Measurements from ENCODE around the gene C22orf39.

C22orf39 gene

DNA sequence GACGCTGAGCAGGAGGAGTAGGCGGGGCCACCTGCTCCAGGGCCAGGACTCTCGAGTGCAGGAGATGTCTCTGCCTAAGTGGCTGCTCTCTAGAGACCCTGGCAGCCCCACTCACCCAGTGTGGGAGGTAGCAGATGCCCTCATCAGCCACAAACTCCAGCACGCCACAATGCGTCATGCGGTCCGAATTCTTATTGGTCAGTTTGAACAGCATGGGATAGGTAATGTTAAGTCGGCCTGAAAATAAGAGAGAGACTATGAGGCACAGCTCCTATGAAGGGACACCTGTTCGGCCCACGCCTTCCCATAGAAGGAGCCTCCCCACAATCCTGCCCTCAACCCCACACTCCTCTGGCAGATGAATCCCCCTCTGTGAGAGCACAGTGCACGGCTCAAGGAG, 24.1 kb upstream of the C22orf39 start:
- TF ChIP-seq EZH2phosphoT487 (conservative IDR thresholded peaks at IDR 0.05; ENCODE audit: low read length), result no peak
- TF ChIP-seq, protein P1, sequence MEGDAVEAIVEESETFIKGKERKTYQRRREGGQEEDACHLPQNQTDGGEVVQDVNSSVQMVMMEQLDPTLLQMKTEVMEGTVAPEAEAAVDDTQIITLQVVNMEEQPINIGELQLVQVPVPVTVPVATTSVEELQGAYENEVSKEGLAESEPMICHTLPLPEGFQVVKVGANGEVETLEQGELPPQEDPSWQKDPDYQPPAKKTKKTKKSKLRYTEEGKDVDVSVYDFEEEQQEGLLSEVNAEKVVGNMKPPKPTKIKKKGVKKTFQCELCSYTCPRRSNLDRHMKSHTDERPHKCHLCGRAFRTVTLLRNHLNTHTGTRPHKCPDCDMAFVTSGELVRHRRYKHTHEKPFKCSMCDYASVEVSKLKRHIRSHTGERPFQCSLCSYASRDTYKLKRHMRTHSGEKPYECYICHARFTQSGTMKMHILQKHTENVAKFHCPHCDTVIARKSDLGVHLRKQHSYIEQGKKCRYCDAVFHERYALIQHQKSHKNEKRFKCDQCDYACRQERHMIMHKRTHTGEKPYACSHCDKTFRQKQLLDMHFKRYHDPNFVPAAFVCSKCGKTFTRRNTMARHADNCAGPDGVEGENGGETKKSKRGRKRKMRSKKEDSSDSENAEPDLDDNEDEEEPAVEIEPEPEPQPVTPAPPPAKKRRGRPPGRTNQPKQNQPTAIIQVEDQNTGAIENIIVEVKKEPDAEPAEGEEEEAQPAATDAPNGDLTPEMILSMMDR (IDR thresholded peaks at IDR 0.05; ENCODE audit: insufficient read depth, low read length, poor library complexity, severe bottlenecking), result no peak
- H4K20me1 ChIP-seq (ENCODE audit: low read depth, low read length), result no peaks in the 10 kb centered on the region
- H3K9ac ChIP-seq (ENCODE audit: low read length), result no peak overlapping the region
- H3K4me2 ChIP-seq (ENCODE audit: low read depth, low read length, poor library complexity, severe bottlenecking), result no peak overlapping the region
- H3K36me3 ChIP-seq (ENCODE audit: low read length), result no peaks in the 10 kb centered on the region
- no peaks in the 10 kb centered on the region for H3F3A ChIP-seq (ENCODE audit: insufficient read depth)
- H3K4me3 ChIP-seq (ENCODE audit: insufficient read depth, low read length, poor library complexity, severe bottlenecking), result no peak overlapping the region
- H3K79me2 ChIP-seq (ENCODE audit: insufficient read depth, low read length), result peaks cover 9% of the 10 kb centered on the region; the same call in 1 of the 2 replicates
- no peaks in the 10 kb centered on the region for H3K27me3 ChIP-seq (ENCODE audit: low read length)
- no peak overlapping the region for H2AFZ ChIP-seq (ENCODE audit: low read depth, low read length, severe bottlenecking)
- no peak overlapping the region for H3K27ac ChIP-seq (ENCODE audit: low read depth, low read length)
- H3K9me3 ChIP-seq (ENCODE audit: insufficient read depth, low read length), result no peaks in the 10 kb centered on the region
- H3K9me2 ChIP-seq (replicated peaks; ENCODE audit: insufficient read depth, low read length), result no peaks in the 10 kb centered on the region

DNA sequence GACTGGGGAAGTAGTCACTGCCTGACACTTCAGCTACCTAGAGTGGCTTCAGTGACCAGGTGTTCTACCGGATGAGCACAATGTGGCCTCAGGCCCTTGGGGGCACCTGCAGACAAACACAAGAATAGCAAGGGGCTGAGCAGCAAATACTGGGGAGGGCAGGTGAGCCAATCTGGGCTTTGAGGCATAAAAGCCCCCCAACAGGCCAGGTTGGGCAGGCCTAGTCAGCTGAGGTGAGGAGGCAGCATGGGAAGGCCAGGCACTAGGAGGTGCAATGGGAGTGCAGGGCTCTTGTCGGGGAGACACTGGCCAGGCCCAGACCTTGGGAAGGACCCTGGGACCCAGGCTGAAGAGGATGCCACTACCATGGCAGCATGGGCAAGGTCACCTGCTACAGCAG, 22.5 kb upstream of the C22orf39 start:
- no peaks in the 10 kb centered on the region for H3F3A ChIP-seq (ENCODE audit: insufficient read depth)
- H3K79me2 ChIP-seq (ENCODE audit: insufficient read depth, low read length), result no peaks in the 10 kb centered on the region
- no peak overlapping the region for H3K27ac ChIP-seq (ENCODE audit: low read depth, low read length)
- H3K9ac ChIP-seq (ENCODE audit: low read length), result no peak overlapping the region
- no peaks in the 10 kb centered on the region for H3K9me2 ChIP-seq (replicated peaks; ENCODE audit: insufficient read depth, low read length)
- H3K9me3 ChIP-seq (ENCODE audit: insufficient read depth, low read length), result no peaks in the 10 kb centered on the region
- TF ChIP-seq, protein P1 (IDR thresholded peaks at IDR 0.05; ENCODE audit: insufficient read depth, low read length, poor library complexity, severe bottlenecking), result no peak
- TF ChIP-seq EZH2phosphoT487 (conservative IDR thresholded peaks at IDR 0.05; ENCODE audit: low read length), result no peak
- no peak overlapping the region for H3K4me3 ChIP-seq (ENCODE audit: insufficient read depth, low read length, poor library complexity, severe bottlenecking)
- H4K20me1 ChIP-seq (ENCODE audit: low read depth, low read length), result no peaks in the 10 kb centered on the region
- H2AFZ ChIP-seq (ENCODE audit: low read depth, low read length, severe bottlenecking), result no peak overlapping the region
- H3K27me3 ChIP-seq (ENCODE audit: low read length), result no peaks in the 10 kb centered on the region
- no peaks in the 10 kb centered on the region for H3K36me3 ChIP-seq (ENCODE audit: low read length)
- no peak overlapping the region for H3K4me2 ChIP-seq (ENCODE audit: low read depth, low read length, poor library complexity, severe bottlenecking)

DNA sequence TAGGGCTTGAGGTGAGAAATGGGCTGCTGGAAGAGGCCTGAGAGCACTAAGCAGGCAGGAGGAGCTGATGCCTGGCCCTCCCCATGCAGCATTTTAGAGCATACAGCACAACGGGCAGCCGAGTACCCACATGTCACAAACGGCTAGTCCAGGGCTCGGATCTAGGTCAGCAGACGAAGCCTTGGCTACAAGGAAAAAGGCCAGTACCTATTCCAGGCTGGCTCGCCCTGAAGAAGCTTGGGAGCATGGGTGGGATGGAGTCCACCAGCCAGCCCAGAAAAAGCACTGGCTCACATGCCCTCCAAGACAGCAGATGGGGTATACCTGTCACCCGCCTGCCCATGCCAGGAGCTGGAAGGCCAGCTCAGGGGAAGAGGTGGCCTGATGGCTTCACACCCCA, 21.9 kb upstream of the C22orf39 start:
- Histone ChIP-seq H3K79me2 (ENCODE audit: insufficient read depth, low read length) (no peaks in the 10 kb centered on the region), H3K9ac (ENCODE audit: low read length) (no peak overlapping the region), H3K27ac (ENCODE audit: low read depth, low read length) (no peak overlapping the region), H2AFZ (ENCODE audit: low read depth, low read length, severe bottlenecking) (no peak overlapping the region), H3K36me3 (ENCODE audit: low read length) (no peaks in the 10 kb centered on the region), H3K27me3 (ENCODE audit: low read length) (no peaks in the 10 kb centered on the region), H3K4me2 (ENCODE audit: low read depth, low read length, poor library complexity, severe bottlenecking) (no peak overlapping the region), H3K9me3 (ENCODE audit: insufficient read depth, low read length) (no peaks in the 10 kb centered on the region), H4K20me1 (ENCODE audit: low read depth, low read length) (no peaks in the 10 kb centered on the region), H3K4me3 (ENCODE audit: insufficient read depth, low read length, poor library complexity, severe bottlenecking) (no peak overlapping the region), H3F3A (ENCODE audit: insufficient read depth) (no peaks in the 10 kb centered on the region), H3K9me2 (replicated peaks; ENCODE audit: insufficient read depth, low read length) (no peaks in the 10 kb centered on the region)
- TF ChIP-seq EZH2phosphoT487 (conservative IDR thresholded peaks at IDR 0.05; ENCODE audit: low read length), result no peak
- TF ChIP-seq, protein P1 (IDR thresholded peaks at IDR 0.05; ENCODE audit: insufficient read depth, low read length, poor library complexity, severe bottlenecking), result no peak
